ENCODE results near the gene ICE1. TPM values are rescaled to one million over a fixed set of nuclear protein-coding genes. Genes with fewer than 3 reads are reported as not detected.
"Not testable (repeated sequence)": the region's sequence is repeated elsewhere in the genome, so short reads cannot be mapped to it uniquely, and the experiment has no call there.

Gene ICE1
- polyA plus RNA-seq, 1 donor = 25.7 TPM

DNA sequence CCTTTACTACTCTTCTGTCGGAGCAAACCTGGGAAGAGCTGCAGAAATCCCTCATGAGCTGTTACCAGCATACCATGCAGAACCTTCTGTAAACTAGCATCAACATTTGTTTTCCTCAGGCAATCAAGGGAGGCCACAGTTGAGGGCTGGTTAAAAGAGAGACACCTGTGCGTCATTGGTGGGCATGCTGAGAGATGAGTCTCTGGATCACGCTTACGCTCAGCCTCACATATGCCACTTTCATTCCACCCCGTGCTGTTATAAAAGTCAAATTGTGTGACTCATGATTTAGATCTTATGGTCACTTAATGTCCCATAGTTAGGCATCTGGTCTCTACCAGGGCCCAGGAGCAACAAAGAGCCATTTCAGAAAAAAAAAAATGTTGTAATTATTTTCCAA is 18.1 kb upstream of the ICE1 start:
- no peak for DNase-seq (ENCODE audit: low read depth)

DNA sequence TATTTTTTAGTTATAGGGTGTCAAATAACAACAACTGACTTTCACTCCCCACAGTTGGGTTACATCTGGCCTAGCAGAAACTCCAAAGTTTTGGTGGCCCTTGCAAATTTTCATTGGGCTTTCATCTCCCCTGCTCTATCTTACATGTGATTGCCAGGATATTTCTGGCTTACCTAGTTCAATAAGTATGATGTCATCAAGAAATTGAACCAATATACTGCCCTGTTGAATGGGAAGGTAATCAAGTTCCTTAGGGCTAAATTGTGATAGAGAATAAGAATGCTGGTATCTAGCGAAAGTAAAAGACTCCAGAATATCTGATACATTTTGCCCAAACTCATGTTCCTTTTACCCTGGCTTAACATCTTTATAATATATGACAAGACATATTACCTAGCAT is 17.0 kb upstream of the ICE1 start:
- DNase-seq (ENCODE audit: low read depth) = no peak

DNA sequence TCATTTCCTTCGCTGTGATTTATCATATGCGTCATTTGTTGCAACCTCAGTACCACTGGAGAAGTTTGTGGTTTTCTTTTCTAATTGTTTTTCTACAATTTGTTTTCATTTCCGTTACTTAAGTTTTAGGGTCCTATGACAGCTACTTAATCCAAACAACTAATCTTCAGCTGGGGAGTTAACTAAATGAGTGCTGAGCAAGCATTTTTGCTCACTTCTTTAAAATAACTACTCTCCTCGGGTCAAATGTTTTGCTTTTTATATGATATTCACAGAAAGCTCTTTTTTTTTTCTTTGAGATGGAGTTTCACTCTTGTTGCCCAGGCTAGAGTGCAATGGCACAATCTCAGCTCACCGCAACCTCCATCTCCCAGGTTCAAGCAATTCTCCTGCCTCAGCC is 14.6 kb upstream of the ICE1 start:
- no peak for DNase-seq (ENCODE audit: low read depth)

DNA sequence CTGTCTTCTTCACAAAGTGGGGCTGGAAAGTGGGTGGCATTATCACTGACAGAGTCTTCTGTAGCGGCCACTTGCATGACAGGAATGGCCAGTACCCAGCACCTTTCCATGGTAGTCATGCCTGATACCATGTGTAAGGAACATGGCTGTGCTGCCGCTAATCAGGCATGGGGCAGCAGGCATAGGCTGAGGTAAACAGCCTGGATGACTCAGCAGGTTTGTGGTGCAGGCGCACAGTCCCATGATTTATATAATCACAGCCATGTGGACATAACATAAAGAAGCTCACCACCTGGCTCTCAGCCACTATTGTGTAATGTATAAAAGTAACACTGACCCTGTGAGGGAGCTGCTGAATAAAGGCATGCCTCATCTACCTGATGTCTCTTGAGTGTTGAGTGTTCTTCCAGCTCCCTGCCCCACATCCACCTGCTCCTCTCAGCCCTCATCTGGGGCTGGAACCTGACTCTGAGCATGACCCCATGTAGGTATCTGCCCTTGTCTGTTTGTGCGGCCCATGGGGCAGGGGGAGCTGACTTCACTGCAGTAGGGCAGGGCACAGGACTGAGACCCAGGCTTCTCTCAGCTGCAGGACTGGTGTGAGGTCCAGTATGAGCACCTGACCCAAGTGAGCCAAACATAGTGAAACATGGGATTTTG is 13.2 kb upstream of the ICE1 start:
- no peak for DNase-seq (ENCODE audit: low read depth)

DNA sequence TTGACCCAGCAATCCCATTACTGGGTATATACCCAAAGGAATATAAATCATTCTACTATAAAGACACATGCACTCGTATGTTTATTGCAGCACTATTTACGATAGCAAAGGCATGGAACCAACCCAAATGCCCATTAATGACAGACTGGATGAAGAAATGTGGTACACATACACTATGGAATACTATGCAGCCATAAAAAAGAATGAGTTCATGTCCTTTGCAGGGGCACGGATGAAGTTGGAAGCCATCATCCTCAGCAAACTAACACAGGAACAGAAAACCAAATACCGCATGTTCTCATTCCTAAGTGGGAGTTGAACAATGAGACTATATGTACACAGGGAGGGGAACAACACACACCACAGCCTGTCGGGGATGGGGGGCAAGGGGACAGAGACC is 8.6 kb upstream of the ICE1 start:
- not testable (repeated sequence) for DNase-seq (ENCODE audit: low read depth)

DNA sequence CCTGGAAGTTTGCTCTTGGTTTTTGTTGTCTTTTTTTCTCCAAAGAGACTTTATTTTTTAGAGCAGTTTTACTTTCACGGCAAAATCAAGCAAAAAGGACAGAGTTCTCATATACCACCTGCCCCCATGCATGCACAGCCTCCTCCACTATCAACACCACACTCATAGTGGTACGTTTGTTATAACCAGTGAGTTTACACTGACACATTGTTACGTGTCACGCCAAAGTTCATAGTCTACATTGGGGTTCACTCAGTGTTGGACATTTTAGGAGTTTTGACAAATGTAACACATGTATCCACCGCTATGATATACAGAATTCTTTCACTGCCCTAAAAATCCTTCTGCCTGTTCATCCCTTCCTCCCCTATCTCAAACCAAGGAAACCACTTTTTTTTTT is 7.5 kb upstream of the ICE1 start:
- DNase-seq (ENCODE audit: low read depth) = no peak

DNA sequence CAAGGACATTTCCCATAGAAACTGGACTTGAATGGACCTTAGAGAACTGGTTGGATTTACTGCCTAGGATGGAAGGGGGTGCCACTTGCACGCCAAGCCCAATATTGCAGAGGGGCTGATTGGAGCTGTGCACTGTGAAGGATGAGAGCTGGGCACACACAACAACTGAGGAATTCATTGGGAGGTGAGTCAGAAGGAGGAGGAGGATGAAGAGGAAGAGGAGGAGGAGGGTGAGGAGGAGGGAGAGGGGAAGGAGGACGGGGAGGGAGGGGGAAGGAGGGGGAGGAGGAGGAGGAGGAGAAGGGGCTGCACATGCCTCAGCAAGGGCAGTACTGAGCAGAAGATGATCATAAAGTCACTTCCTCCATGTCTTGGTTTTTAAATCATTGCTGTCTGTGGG is 5.7 kb upstream of the ICE1 start:
- DNase-seq (ENCODE audit: low read depth) = no peak

DNA sequence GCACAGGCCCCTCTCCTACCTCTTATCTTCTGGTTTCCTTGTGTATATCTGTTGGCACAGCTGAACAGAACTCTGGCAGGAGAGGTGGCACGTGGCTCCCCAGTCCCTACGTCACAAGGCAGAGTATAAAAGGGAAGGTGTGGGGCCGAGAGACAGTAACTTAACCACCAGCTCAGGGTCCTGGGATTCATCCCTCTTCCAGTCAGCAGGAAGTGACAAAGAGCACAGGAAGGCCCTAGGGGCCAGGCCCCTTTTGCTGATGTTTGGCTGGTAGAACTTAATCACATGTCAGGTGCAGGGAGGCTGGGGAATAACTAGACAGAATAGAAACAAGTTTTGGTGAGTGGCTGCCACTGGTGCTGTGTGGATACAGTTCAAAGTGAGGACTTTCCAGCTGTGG is 4.5 kb upstream of the ICE1 start:
- no peak for DNase-seq (ENCODE audit: low read depth)

DNA sequence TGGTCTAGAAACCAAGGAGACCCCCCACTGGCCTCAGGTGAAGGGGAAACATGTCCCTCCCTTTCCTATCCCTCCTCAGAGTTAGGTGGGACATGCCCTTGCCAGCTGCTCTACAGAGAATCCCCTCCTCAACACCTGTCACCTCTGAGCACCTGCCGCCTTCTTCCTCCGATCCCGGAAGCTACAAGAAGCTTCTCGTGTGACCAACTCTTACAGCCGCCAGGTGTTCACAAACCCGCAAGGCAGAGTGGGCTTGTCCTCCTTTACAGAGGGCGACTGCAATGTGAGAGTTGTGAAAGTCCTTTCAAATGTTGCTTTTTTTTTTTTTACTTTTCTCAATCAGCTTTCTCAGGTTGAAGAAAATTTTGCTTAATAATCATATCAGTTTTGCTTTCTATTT is 3.7 kb upstream of the ICE1 start:
- no peak for DNase-seq (ENCODE audit: low read depth)

DNA sequence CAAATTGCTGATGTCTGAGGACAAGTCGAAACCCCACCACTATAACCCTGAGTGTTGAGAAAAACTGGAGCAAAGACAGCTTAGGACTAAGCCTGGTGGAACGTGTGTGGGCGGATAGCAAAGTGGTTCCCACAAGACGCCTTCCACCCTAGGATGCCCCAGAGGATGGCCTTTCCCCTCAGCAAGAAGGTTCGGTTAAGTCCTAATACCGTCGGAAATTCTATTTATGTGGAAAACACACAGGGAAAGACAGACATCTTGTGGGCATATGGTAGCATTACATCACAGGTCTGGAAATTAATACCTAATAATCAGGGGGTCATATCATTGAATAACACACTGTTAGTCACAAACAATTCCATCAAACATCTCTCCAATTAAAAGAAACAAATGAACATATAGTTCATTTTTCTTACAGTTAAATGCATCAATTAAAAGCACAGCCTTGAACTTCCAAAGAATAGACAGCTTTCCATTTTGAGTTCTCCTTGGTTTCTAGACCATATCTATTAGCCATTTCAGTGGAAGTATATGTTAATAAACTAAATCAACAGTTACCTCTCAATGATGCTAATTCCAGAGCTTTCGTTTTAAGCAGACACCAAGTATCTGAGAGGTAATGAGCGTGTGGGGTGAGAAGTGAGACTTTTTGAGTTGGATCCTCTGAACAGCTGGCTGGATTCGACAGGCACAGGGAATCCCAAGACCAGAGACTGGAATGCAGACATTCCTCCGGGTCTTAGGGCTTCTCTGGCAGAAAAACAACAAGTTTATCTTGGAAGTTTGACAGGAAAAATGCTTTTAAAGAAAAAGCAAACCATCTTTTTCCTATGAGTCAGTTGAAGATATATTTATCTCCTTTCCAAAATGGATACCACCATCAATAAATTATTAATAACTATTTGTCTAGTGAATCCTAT is 2.9 kb upstream of the ICE1 start:
- no peak for DNase-seq (ENCODE audit: low read depth)

DNA sequence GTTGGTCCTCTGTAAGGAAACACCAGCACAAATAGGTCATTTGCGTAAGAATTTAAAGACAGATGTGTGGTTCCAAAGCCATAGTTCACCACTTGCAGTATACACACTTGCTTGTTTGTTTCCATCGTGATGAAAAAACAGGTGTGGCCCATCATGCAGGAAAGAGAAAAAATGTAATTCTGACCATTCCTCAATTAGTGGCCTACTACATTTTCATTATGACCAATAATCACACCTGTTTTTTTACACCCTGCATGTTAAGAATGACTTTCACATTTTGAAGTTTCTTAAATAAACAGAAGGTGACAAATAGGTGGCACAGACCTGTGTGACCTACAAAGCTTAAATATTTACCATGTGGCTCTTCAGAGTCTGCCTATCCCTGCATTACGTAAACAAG is 2.2 kb upstream of the ICE1 start:
- no peak for DNase-seq (ENCODE audit: low read depth)

DNA sequence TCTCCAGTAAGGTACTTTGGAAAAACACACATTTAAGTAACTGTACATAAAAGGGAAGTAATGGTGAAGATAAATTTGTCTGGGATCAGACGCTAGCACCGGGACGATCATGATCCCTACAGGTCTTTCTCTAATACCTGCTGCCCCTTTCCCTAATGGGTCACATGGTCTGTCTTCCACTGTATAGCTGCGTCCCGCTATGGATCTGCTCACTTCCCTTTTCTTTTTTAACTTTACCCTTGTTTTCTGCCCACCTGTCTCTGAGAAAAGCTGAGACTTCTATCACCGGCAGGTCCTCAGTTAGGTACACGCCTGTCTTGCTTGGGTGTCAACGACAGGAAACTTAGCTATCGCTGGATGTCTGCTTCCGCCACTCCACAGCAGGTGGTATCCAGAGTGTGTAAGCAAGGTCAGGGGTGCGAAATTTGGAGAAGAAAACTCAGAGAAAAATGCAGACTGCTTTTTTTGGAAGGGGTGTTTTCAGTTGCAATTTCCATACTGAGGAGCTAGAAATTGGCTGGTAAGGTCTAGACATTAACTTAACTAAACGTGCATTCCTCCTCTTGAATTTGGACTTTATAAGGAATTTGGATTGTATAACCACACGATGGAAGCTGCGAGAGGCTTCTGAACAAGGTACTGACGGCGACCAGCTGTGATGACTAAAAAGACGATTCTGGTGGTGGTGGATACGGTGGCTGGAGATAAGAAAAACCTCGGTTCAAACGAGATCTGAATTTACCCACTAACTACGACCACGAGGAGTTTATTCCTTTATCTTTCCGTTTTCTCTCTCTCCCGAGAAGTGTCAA is 1.1 kb upstream of the ICE1 start:
- DNase-seq (ENCODE audit: low read depth) = no peak

DNA sequence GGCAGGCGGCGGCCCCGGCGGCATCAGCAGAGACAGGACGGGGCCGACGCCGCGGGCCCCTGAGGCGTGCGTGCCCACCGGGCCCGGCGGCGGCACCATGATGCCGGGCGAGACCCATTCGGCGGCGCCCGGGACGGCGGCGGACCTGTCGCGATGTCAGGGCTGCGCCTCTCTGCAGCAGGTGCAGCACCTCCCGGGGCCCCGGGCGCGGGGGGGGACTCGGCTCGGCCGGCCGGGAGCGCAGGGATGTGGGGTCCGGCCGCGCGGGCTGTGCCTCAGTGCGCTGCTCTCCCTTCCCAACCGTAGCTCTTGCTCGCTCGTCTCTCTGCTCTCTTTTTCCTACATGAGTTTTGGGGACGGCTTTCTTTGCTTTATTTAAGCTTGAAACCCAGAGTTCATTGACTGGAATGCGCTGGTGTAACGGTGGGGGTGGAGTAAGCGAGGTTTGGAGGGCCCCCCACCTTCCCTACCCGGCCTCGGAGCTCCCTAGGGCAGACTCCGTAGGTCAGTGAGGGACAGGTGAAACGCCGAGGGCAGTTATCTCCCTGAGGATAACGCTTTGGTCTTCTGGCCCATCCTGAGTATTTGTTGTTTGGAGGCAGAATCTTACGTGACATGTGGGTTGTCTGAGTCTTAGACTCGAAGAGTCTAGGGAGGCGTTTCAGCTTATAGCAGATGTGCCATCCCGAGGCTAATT is 490 bp downstream of the ICE1 start:
- no peak for DNase-seq (ENCODE audit: low read depth)

DNA sequence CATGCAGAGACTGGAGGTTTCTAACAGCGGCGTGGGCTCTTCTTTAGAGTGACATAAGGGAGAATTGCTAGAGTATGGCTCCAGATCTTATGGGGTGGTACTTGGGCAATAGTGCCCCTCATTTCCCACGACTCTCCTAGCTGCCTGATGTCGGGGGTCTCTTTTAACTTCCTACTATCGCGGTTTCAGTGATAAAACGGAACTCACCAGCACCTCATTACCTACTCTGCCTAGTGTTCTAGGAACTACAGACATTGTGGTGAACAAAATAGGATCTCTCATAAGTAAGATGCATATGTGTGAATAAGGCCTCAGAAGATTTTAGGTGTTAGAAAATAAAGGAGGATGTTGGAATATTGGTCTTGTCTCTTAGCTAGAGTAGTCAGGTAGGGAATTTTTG is 1.1 kb downstream of the ICE1 start:
- DNase-seq (ENCODE audit: low read depth) = no peak

DNA sequence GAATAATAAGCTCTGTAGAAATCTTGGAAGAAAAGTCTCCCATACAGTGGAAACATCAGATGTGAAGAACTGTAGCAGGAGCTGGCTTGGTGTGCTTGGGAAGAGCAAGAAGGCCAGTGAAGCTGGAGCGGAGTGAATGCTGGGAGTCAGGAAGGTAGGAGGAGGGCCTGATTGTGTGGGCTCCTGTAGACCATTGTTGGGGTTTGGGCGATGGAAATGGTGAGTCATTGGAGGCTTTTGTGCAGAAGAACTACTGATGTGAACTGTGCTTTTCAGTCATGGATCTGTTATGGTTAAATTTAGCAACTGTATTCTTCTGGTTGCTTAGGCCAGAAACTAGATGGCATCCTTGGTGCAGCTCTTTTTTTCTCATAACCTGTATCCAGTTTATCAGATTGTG is 2.3 kb downstream of the ICE1 start:
- no peak for DNase-seq (ENCODE audit: low read depth)

DNA sequence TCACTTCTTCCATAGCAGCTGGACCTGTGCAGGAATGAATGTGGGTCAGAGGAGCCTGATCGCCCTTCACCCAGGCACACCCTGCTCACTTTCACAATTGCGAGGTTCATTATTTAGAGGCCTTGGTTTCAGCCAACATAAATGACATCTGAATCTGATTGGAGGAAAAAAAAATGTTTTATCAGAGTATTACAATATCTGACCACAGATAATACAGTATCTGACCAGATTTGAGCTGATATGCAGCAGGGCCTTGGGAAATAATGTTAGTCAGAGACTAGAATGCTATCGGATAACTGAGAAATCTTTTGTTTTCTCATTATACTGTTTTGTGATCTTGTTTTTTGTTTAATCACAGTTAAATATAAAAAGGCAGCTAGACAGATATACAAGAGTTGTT is 7.7 kb downstream of the ICE1 start:
- DNase-seq (ENCODE audit: low read depth) = no peak

DNA sequence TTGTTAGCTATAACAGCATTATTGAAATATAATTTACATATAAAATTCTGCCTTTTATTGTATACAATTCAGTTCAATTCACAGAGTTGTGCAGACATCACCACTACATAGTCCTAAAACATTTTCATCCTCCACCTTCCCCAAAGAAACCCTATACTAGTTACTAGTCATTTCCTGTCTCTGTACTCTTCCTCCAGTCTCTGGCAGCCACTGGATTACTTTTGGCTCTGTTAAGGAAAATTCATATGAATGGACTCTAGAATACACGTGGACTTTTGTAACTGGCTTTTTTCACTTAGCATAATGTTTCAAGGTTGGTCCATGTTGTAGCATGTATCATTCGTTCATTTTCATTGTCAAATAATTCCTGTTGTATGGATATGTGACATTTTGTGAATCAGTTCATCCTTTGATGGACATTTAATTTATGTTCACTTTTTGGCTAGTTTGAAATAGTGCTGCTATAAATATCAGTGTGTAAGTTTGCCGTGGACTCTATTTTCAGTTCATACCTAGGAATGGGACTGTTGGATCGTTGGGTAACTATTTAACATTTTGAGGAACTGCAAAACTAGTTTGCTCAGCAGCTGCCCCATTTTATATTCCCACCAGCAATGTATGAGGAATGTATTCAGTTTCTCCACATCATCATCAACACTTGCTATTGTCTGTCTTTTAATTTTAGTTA is 9.7 kb downstream of the ICE1 start:
- no peak for DNase-seq (ENCODE audit: low read depth)

DNA sequence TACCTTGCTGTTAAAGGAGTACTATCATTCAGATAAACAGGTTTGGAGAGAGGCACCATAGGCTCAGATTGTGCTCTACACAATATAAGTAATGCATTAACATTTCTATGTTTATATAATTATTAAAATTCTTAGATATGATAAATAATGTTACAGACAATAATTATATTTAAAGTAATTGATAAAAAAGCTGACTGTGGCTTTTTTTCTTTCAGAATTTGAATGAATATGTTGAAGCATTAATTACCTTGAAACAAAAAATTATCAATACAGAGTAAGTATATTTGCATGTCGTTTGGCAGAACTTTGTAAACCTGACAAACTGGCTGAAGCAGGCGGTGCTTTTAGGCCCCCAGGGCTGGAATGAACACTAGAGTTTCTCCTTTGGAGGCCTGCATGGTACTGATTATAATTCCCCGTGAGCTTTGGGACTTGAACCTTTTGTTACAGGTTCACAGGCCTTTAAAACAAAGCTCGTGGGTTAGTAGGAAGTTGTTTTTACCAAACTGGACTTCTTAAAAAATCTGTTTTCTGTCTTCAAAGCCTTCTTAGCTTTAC is 13.8 kb downstream of the ICE1 start:
- no peak for DNase-seq (ENCODE audit: low read depth)

DNA sequence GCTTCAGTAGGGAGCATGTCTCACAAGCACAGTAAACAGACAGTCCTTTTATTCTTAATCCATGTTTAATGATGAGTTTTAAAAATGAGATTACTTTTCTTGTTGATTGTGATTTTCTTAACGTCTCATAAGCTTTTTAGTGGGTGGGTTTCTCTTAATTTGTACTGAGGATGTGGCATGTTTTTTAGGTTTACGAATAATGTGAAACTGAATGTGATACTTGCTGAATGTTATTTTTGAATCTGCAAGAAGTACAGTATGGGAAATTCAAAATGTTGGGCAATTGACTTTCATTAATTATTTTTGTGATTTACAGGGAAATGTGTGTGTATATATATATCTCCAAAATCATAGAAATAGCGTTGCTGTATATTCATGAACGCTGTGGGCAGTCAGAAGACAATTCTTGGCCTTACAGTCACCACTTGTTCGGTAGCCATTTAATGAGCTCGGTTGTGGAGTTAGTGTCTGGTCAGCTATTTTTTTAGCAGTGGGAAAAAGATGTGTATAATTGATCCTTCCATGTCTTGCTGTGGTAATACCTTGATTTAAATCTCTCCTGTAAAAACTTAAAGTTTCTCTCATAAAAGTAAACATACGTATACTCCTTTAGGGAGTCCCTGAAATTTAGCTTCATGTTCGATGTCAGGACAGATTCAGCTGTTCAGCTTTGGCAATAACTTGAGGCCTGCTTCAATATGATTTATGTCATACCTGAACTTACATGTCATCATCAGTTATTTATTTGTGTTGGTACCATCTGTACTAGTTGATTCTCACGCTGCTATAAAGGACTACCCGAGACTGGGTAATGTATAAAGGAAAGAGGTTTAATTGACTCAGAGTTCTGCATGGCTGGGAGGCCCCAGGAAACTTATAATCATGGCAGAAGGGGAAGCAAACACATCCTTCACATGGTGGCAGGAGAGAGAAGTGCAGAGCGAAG is 15.0 kb downstream of the ICE1 start:
- DNase-seq (ENCODE audit: low read depth) = no peak

DNA sequence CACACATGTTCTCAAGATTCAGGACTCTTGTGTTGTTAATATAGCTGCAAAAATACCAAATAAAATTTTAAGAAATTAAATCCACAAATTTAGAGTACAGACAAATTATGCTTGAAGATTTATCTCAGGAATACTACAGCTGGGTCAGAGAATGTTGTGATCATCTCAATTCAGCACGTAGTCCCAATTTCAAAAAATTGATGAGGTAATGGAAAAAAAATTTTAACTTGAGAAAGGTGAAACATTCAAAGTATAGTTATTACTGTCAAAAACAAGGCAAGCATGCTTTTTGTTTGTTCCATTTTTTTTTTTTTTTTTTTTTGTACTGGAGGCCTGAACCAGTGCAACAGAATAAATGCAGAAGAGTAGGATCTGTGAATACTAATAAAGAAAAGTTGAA is 29.4 kb downstream of the ICE1 start:
- DNase-seq (ENCODE audit: low read depth) = no peak

All from forelimb muscle (tissue), 1 donor.